BE2C (cell line): ENCODE data around the gene MT1A.

Source experiments
- DNase-seq: peaks from one replicate; pipeline ENCODE4 v3.0.0-alpha.2; 2020
- H3K27me3 ChIP-seq: fragments of 250-450 bp; sonication (Bioruptor Pico); 2 replicates; pipeline ENCODE4 v1.5.1; 2020; ENCODE audit warnings: mild to moderate bottlenecking
- H3K36me3 ChIP-seq: fragments of 250-450 bp; sonication (Bioruptor Pico); 2 replicates; pipeline ENCODE4 v1.5.1; 2020; ENCODE audit warnings: mild to moderate bottlenecking
- H3K4me1 ChIP-seq: fragments of 250-450 bp; sonication (Bioruptor Pico); 2 replicates; pipeline ENCODE4 v1.5.1; 2020
- H3K4me3 ChIP-seq: 2 replicates; pipeline ENCODE4 v1.5.1; 2011; ENCODE audit warnings: low read depth, low read length
- H3K9me3 ChIP-seq: fragments of 250-450 bp; sonication (Bioruptor Pico); 2 replicates; pipeline ENCODE4 v1.5.1; 2020
- CTCF ChIP-seq: IDR thresholded peaks from 2 replicates; pipeline ENCODE4 v1.5.1; 2012; ENCODE audit warnings: mild to moderate bottlenecking, low read depth, low read length

The MT1A gene

GRCh38 chr16:56679818-56680217 is 41.4 kb downstream of the MT1A start:
- DNase-seq, result no peak
- Histone ChIP-seq H3K4me1 (no peaks in the 10 kb centered on the region), H3K27me3 (no peaks in the 10 kb centered on the region), H3K9me3 (no peaks in the 10 kb centered on the region), H3K4me3 (no peak overlapping the region), H3K36me3 (no peaks in the 10 kb centered on the region)
- TF ChIP-seq CTCF, result no peak

GRCh38 chr16:56681939-56682702 is 43.7 kb downstream of the MT1A start, which contains the start of gene MT1X:
Gene MT1X (plus strand): TSS chr16:56682470. CDS start chr16:56682541, 71 bp downstream.
- H3K4me1 ChIP-seq, result no peaks in the 10 kb centered on the region
- no peak for TF ChIP-seq CTCF

GRCh38 chr16:56682703-56683397 is 44.4 kb downstream of the MT1A start:
- no peak for TF ChIP-seq CTCF
- Histone ChIP-seq H3K27me3 (no peaks in the 10 kb centered on the region), H3K4me1 (no peaks in the 10 kb centered on the region), H3K4me3 (peak overlapping the region; percentile 73), H3K36me3 (no peaks in the 10 kb centered on the region), H3K9me3 (no peaks in the 10 kb centered on the region)
- no peak for DNase-seq

More at GRCh38 chr16:56681939-56682702, 43.7 kb downstream of the MT1A start, which contains the start of gene MT1X:
- Histone ChIP-seq H3K36me3 (no peaks in the 10 kb centered on the region), H3K4me3 (peak within 1 kb of the TSS; percentile 73), H3K9me3 (no peaks in the 10 kb centered on the region), H3K27me3 (no peaks in the 10 kb centered on the region)
- peak; percentile 87 for DNase-seq

- DNase-seq, result no peak
- Histone ChIP-seq H3K36me3 (no peaks in the 10 kb centered on the region), H3K9me3 (no peaks in the 10 kb centered on the region), H3K27me3 (no peaks in the 10 kb centered on the region), H3K4me3 (no peak overlapping the region), H3K4me1 (no peaks in the 10 kb centered on the region)
- TF ChIP-seq CTCF, result no peak
These were observed 45.1 kb downstream of the MT1A start for GRCh38 chr16:56683424-56684172.

- H3K4me1 ChIP-seq, result no peaks in the 10 kb centered on the region
- no peaks in the 10 kb centered on the region for H3K27me3 ChIP-seq
These were observed 45.9 kb downstream of the MT1A start for GRCh38 chr16:56684256-56684925.

More at GRCh38 chr16:56684256-56684925, 45.9 kb downstream of the MT1A start:
- DNase-seq, result no peak
- Histone ChIP-seq H3K9me3 (no peaks in the 10 kb centered on the region), H3K4me3 (no peak overlapping the region), H3K36me3 (no peaks in the 10 kb centered on the region)
- no peak for TF ChIP-seq CTCF
